ENCODE measurements around the gene TRIM27.
A peak's percentile ranks its signal among the peaks of the same experiment; 100 is the strongest.

TRIM27 gene

DNA sequence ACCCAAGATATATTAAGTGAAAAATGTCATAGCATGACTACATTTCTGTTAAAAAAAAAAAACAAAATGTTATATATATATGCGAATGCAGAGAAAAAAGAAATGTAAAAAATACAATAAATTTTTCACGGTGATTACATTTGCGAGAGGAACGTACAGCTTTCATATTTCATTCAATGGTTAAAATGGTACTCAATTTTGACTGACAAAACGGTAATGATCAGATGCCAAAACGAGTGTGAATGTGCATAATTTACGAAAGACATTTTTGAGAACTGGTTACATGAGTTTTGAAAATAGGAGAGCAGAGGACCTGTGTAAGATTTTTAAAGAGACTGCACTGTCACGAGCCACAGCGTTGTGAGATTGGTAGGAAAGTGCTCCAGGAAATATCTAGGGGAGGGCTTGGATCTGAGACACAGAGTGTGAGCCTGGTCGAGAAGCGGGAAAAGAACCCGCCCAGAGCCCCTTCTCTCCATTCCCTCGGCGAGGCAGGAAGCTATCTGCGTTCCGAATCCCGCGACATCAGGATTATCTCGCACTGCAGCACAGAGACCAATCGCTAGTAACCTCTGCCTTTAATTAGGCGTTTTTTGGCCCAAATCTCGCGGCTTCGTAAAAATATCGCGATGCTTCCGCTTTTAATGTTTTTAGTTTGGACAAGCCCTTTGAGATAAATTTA lies 28.5 kb downstream of the TRIM27 start:
- peak; percentile 95 to 97 for DNase-seq

DNA sequence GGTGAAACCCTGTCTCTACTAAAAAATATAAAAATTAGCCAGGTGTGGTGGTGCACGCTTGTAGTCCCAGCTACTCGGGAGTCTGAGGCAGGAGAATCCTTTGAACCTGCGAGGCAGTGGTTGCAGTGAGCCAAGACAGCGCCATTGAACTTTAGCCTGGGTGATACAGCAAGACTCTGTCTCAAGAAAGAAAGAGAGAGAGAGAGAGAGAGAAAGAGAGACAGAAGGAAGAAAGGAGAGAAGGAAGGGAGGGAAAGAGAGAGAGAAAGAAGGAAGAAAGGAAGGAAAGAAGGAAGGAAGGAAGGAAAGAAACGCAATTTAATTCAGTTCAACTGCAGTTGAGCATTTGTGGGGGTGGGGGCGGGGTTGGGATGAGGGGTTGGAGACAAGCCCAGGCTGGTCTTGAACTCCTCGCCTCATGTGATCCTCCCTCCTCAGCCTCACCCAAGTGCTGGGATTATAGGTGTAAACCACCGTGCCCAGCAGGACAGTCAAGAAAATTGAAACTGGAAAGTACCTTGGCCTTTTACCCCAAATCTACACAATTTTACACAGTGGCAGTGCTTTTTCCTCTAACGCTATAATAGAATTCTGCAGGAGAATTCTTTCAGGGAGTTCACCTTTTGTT lies 30.5 kb downstream of the TRIM27 start:
- DNase-seq: no peak

DNA sequence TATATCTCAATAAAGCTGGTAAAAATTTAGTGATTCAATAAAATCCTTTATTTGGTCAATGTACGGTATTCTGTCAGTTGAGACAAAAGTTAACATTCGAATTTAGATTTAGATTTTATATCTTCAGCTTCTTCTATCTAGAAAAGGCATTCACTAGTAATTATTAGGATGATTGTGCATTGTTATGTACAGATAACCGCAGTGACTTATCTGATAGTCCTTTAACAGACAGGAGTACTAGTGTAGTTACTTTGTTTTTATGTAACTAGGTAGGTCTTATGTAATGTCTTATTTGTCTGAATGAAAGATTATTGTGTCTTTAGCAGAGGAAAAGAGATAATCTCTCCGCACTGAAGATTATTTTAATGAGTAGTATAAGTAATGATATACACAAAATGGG lies 31.3 kb downstream of the TRIM27 start:
- no peak for DNase-seq

DNA sequence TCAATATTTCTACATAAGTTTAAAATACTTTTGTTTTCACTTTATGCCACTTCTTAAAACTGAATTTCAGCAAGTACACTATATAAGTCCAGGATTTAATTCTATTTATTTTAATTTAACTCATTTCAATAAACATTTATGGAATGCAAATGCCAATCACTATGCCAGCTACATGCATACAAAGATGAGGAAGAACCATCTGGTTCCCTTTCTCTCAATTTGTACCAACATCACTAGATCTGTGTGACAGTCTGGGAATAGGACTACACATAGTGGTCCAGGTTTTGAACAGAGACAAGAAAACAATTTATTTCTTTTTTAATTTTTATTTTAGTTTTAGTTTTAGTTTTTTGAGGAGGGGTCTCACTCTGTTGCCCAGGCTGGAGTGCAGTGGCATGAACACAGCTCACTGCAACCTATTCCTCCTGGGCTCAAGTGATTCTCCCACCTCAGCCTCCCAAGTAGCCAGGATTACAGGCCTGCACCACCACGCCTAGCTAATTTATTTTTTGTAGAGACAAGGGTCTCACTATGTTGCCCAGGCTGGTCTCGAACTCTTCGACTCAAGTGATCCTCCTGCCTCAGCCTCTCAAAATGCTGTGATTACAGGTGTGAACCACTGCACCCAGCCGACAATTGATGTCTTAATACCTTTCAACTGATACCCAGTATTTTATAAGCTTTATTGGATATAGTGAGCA lies 35.8 kb downstream of the TRIM27 start:
- no peak for DNase-seq

DNA sequence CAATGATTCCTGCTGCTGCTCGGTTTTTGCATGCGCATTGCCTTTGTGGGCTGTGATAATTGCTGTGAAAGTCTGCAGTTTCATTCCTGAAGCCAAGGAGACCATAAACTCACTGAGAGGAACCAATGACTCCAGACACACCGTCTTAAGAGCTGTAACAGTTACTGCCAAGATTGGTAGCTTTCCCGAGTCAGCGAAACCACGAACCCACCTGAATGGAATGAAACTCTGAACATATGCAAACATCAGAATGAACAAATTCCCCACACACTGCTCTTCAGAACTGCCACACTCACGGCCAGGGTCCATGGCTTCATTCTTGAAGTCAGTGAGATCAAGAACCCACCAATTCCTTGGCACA lies 37.7 kb downstream of the TRIM27 start:
- DNase-seq: no peak

DNA sequence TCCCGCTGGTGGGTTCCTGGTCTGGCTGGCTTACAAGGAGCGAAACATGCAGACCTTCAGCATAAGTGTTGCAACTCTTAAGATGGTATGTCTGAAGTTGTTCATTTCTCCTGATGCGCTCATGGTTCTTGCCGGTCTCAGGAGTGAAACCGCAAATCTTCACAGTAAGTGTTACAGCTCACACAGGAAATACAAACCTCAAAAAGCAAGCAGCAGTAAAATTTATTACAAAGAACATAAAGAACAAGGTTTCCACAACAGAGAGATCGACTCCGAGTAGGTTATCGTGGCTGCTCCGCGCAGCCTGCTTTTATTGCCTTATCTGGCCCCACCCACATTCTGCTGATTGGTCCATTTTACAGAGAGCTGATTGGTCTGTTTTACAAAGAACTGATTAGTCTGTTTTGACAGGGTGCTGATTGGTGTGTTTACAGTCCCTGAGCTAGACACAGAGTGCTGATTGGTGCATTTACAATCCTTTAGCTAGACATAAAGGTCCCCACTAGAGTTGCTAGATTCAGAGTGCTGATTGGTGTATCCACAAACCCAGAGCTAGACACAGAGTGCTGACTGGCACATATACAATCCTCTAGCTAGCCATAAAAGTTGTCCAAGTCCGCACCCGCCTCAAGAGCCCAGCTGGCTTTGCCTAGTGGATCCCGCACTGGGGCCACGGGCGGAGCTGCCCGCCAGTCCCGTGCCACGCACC lies 39.2 kb downstream of the TRIM27 start:
- DNase-seq: no peak

DNA sequence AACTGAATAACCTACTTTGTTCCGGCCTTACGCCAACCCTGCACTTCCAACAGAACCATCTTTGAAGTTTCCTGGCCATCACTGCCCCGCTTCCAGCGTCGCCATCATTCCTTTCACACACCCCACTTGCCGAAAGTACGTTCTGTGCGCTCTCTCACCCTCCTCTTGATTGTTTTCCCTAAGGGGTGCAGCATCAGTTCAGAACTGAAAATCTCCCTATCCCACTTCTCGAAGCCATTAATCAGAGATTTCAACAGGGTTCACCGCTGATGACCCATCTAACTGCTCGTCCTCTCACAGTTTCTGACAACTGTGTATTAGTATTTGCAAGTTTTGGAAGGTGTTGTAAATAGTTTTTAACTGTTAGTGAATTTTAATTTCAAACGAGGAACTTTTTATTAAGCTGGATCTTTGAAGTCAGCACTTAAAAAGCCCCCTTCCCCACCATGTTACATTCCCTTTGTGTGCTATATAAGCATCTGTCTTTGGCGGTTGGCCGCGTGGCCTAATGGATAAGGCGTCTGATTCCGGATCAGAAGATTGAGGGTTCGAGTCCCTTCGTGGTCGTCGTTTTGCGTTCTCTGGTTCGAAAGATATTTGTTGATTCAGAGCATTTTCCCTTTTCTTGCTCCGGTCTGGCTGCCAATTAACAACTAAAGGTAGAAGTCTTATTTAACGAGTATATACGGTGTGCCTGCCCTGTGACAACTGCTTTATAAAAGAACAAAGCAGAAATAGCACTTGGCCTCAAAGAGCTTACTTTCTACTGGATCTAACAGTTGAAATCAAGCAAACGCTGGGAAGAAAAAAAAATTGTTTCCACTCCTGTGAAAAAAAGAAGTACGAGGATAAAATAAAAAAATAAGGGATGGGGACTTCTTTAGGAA lies 42.6 kb downstream of the TRIM27 start:
- DNase-seq: peak; percentile 60 to 87

DNA sequence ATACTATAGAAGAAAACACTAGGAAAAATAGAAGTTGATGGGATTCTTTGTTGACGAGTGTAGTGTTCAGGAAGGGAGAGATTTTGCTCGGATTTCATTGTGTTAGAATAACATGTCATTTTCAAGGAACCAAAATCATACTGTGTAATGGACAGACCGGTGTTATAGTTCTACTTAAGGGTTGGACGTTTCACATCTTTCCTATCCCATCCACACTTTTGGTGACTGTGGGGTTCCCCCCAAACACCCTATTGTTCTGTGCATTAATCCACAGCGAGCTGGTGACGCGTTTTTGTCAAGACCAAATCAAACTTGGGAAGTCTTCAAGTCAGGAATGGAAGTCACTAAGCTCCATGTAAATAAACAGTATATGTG lies 43.3 kb downstream of the TRIM27 start:
- no peak for DNase-seq

DNA sequence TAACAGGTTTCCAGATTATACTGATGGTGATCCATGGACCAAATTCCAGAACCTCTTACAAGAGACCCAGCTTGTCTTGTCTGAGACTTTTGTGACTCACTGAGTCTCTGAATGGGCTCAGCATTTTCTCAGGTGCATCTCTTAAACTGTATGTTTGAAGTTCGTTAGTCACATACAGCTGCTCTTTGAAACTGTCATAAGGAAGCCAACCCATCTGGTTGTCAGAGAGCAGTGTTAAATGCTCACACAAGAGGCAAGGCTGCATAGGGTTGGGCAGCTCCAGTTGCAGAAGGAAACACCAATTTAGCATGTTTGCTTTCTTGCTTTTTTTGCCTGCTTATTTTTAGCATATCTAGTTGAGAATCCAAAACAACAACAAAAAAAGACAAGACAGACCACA lies 47.1 kb downstream of the TRIM27 start:
- no peak for DNase-seq

DNA sequence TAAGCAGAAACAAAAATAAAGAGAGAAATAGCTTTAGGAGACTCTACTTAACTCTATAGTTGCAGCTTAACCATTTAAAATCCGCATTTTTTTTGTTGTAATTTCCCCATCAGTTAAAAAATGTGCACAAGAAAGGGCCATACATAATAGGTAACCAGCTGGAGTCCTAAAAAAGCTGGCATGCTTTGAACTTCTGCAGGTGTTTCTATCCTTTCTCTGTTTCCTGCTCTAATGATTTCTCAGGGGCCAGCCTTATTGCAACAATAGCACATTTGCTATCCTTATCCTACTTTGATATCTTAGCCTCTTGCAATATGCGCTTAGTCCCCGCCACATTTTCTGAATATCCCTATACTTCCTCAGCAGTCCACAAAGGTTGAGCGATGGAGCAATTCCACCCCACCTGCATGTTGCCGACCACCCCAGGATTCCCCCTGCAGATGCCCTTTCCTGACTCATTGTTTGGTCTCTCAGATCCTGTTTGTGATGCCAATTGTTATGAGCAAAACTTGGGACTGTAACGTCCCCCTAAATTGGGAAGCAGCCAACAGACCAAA lies 48.5 kb downstream of the TRIM27 start:
- no peak for DNase-seq

DNA sequence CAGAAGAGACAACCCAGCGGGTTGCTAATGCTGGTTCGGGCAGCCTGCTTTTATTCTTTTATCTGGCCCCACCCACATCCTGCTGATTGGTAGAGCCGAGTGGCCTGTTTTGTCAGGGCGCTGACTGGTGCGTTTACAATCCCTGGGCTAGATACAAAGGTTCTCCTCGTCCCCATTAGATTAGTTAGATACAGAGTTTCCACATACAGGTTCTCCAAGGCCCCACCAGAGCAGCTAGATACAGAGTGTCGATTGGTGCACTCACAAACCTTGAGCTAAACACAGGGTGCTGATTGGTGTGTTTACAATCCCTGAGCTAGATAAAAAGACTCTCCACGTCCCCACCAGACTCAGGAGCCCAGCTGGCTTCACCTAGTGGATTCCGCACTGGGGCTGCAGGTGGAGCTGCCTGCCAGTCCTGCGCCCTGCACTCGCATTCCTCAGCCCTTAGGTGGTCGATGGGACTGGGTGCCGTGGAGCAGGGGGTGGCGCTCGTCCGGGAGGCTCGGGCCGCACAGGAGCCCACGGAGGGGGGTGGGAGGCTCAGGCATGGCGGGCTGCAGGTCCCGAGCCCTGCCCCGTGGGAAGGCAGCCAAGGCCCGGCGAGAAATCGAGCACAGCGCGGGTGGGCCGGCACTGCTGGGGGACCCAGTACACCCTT lies 51.5 kb downstream of the TRIM27 start:
- peak; percentile 86 to 87 for DNase-seq

DNA sequence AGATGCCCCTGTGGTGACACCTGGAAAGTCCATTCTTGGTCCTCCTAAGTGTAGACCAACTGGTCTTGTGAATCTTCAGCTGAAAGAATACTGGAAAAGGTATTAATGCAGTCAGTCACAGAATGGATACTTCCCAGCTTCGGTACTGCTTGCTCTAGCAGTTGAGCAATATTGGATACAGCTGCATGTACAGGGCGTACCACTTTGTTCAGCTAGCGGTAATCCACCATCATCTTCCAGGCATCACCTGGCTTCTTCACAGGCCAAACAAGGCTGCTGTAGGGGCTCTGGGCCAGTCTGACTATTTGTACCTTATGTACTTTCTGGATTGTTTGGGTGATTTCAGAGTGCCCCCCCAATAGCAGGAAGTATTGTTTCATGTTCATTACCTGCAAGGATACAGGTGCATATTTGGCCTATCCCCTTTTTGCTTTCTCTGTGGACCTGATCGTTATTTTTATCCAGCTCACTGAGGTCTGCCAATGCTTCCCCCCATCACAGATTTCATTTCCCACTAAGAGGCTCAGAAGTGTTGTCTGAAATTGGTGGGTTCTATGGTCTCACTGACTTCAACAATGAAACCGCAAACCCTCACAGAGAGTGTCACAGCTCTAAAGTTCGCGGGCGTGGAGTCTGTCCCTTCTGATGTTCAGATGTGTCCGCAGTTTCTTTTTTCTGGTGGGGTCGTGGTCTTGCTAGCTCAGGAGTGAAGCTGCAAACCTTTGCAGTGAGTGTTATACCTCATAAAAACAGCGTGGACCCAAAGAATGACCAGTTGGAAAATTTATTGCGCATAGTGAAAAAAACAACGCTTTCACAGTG lies 52.2 kb downstream of the TRIM27 start:
- peak; percentile 86 to 87 for DNase-seq

DNA sequence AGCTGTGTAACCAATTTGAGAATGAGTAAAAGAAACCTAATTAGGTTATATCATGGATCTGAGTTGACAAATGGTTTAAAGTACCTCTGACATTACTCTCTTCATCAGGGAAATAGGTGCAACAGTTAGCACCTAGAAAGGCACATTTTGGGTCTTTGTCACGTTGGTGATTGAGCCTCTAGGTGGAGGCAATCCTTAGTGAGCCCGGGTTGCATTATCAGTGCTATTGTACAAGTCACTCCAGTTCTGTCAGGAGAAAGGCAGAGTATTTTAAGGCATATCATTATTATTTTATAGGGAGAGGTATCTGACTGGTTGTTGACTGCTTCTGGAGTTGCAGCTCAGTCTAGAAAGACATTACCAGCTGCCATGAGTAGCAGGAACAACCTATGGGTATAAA lies 54.9 kb downstream of the TRIM27 start:
- no peak for DNase-seq

DNA sequence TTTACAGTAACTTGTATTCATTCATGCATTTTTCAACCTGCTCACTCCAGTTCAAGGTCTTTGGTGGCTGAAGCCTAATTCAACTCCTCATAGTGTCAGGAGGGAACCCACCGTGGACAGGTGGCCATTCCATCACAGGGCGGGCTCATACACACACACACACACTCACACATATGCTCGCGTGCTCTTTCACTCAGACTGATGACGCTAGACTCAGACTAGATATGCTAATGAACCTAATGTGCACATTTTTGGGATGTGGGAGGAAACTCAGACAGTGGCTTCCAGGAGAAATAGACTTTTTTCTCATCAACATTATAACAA lies 56.7 kb downstream of the TRIM27 start:
- peak in 1 of 2 experiments; percentile 18 for DNase-seq

DNA sequence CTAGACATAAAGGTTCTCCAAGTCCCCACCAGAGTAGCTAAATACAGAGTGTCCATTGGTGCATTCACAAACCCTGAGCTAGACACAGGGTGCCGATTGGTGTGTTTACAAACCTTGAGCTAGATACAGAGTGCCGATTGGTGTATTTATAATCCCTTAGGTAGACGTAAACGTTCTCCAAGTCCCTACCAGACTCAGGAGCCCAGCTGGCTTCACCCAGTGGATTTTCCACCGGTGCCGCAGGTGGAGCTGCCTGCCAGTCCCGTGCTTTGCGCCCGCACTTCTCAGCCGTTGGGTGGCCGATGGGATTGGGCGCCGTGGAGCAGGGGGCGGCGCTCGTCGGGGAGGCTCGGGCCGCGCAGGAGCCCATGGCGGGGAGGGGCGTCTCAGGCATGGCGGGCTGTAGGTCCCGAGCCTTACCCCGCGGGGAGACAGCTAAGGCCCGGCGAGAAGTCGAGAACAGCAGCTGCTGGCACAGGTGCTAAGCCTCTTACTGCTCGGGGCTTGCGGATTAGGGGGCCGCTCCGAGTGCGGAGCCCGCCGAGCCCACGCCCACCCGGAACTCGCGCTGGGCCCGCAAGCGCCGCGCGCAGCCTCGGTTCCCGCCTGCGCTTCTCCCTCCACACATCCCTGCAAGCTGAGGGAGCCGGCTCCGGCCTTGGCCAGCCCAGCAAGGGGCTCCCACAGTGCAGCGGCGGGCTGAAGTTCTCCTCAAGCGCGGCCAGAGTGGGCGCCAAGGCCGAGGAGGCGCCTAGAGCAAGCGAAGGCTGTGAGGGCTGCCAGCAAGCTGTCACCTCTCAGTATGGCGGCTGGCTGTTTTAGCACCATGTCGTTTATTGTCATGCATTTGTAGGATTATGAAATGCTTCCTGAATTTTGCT lies 57.3 kb downstream of the TRIM27 start:
- DNase-seq: peak; percentile 81 to 85

DNA sequence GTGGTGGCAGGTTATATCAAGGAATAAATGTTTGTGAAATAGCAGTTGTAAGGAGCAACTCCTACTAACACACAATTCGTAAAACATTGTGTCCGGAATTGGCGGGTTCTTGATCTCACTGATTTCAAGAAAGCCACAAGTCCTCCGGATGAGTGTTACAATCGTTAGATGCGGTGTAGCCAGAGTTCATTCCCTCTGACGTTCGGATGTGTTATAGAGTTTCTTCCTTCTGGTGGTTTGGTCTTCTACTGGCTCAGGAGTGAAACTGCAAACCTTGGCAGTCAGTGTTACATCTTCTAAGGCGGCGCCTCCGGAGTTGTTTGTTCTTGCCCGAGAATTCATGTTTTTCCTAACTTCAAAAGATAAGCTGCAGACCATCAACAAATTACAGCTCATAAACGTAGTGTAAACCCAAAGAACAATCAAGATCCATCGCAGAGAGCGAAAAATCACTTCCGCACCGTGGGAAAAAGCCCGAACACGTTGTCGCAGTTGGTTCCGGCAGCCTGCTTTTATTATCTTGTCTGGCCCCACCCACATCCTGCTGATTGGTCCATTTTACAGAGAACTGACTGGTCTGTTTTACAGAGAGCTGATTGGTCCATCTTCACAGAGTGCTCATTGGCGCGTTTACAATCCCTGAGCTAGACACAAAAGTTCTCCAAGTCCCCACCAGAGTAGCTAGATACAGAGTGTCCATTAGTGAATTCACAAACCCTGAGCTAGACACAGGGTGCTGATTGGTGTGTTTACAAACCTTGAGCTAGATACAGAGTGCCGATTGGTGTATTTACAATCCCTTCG lies 58.2 kb downstream of the TRIM27 start:
- peak; percentile 81 to 90 for DNase-seq

DNA sequence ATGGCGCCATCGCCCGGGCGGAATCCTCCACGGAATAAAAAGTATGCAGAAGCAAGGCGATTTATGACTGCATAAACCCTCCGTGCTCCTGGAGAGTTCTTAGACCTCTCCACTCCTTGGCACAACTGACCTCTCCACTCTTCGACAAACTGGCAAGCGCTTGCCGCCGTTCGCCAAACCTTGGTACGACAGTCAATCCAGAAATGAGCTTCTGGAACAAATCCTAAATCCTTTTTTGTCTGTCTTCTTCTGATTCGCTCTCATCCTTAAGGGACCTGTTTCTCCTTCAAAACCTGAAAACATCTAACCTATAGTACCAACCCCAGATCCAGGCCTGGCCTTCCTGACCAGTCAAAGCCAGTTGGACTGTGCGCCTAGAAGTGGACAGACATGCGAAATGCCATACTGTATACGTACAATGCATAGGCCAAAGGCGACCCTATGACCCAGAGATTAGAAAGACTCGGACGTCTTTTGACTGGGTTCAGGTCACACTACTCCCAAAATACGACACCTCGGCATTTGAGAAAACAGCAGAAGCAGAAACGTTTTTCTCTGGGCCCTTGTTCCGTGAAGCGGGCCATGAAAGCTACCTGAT lies 59.4 kb downstream of the TRIM27 start:
- no peak for DNase-seq

DNA sequence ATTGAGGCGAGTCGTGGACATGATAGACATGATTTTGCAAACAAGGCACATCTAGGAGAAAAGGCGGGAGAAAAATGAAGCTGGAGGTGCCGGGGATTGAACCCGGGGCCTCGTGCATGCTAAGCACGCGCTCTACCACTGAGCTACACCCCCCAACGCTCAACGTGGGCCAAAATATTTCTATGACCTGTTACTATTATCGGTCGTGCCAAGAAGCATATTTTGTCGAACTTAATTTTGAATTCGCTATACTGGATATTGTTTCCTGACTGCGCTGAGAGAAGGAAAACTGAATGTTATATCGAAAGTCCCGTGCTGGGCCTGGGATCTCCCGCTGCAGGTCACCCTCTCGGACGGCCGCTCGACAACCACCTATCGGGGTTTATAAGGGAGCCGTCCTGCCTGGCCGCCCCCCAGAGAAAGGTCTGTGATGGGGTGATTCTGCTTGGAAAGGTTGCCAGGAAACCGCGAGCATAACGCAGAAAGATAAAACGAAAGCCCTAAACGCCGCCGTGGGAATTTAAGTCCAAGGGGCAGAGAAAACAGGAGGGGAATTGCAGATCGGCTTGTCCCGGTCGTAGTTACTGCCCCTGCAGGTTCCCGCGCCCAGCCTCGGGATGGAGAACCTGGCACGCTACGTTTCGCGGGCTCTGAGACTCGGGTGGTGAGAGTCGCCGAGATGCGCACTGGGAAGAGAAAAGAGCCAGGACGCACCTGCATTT lies 60.0 kb downstream of the TRIM27 start:
- peak; percentile 77 to 90 for DNase-seq
